Measurements from ENCODE around the gene ATOH8.

Gene ATOH8

GRCh38 chr2:85785027-85785822, 31.4 kb downstream of the ATOH8 start:
- Histone ChIP-seq H3K27ac (ENCODE audit: low read depth, low read length) (no peak overlapping the region), H3K36me3 (ENCODE audit: control insufficient read depth in 1 of 2, insufficient read depth in 2 of 2, low read length in 2 of 2) (no peaks in the 10 kb centered on the region), H3K27me3 (ENCODE audit: control insufficient read depth in 1 of 2, insufficient read depth in 2 of 2, low read length in 2 of 2) (no peaks in the 10 kb centered on the region), H3K9ac (ENCODE audit: low read depth in 1 of 2, low read length in 2 of 2) (no peak overlapping the region), H3K4me3 (ENCODE audit: low read depth in 1 of 2, low read length in 2 of 2) (no peak overlapping the region), H3K9me3 (ENCODE audit: control insufficient read depth in 1 of 2, low read length in 2 of 2) (no peaks in the 10 kb centered on the region), H3K4me1 (ENCODE audit: control insufficient read depth in 1 of 2, insufficient read depth in 2 of 2, low read length in 2 of 2) (peaks cover 0 to 4% of the 10 kb centered on the region in 2 donors)

GRCh38 chr2:85785871-85786270, 32.1 kb downstream of the ATOH8 start:
- Histone ChIP-seq H3K27ac (ENCODE audit: low read depth, low read length) (no peak overlapping the region), H3K4me3 (ENCODE audit: low read depth in 1 of 2, low read length in 2 of 2) (no peak overlapping the region), H3K4me1 (ENCODE audit: control insufficient read depth in 1 of 2, insufficient read depth in 2 of 2, low read length in 2 of 2) (peaks cover 0 to 4% of the 10 kb centered on the region in 2 donors), H3K36me3 (ENCODE audit: control insufficient read depth in 1 of 2, insufficient read depth in 2 of 2, low read length in 2 of 2) (no peaks in the 10 kb centered on the region), H3K9ac (ENCODE audit: low read depth in 1 of 2, low read length in 2 of 2) (no peak overlapping the region), H3K27me3 (ENCODE audit: control insufficient read depth in 1 of 2, insufficient read depth in 2 of 2, low read length in 2 of 2) (no peaks in the 10 kb centered on the region), H3K9me3 (ENCODE audit: control insufficient read depth in 1 of 2, low read length in 2 of 2) (no peaks in the 10 kb centered on the region)

- Histone ChIP-seq H3K36me3 (ENCODE audit: control insufficient read depth in 1 of 2, insufficient read depth in 2 of 2, low read length in 2 of 2) (no peaks in the 10 kb centered on the region), H3K27me3 (ENCODE audit: control insufficient read depth in 1 of 2, insufficient read depth in 2 of 2, low read length in 2 of 2) (no peaks in the 10 kb centered on the region), H3K27ac (ENCODE audit: low read depth, low read length) (no peak overlapping the region), H3K4me3 (ENCODE audit: low read depth in 1 of 2, low read length in 2 of 2) (no peak overlapping the region), H3K9ac (ENCODE audit: low read depth in 1 of 2, low read length in 2 of 2) (no peak overlapping the region), H3K4me1 (ENCODE audit: control insufficient read depth in 1 of 2, insufficient read depth in 2 of 2, low read length in 2 of 2) (peaks cover 0 to 4% of the 10 kb centered on the region in 2 donors), H3K9me3 (ENCODE audit: control insufficient read depth in 1 of 2, low read length in 2 of 2) (no peaks in the 10 kb centered on the region)
Observed at GRCh38 chr2:85786444-85786843, 32.7 kb downstream of the ATOH8 start.

- Histone ChIP-seq H3K27me3 (ENCODE audit: control insufficient read depth in 1 of 2, insufficient read depth in 2 of 2, low read length in 2 of 2) (no peaks in the 10 kb centered on the region), H3K4me3 (ENCODE audit: low read depth in 1 of 2, low read length in 2 of 2) (no peak overlapping the region), H3K27ac (ENCODE audit: low read depth, low read length) (no peak overlapping the region), H3K9me3 (ENCODE audit: control insufficient read depth in 1 of 2, low read length in 2 of 2) (no peaks in the 10 kb centered on the region), H3K9ac (ENCODE audit: low read depth in 1 of 2, low read length in 2 of 2) (no peak overlapping the region), H3K36me3 (ENCODE audit: control insufficient read depth in 1 of 2, insufficient read depth in 2 of 2, low read length in 2 of 2) (no peaks in the 10 kb centered on the region), H3K4me1 (ENCODE audit: control insufficient read depth in 1 of 2, insufficient read depth in 2 of 2, low read length in 2 of 2) (peaks cover 0 to 4% of the 10 kb centered on the region in 2 donors)
Observed at GRCh38 chr2:85786865-85787264, 33.1 kb downstream of the ATOH8 start.

- peaks cover 0 to 4% of the 10 kb centered on the region in 2 donors for H3K4me1 ChIP-seq (ENCODE audit: control insufficient read depth in 1 of 2, insufficient read depth in 2 of 2, low read length in 2 of 2)
- no peak overlapping the region for H3K4me3 ChIP-seq (ENCODE audit: low read depth in 1 of 2, low read length in 2 of 2)
- H3K9ac ChIP-seq (ENCODE audit: low read depth in 1 of 2, low read length in 2 of 2), result no peak overlapping the region
- H3K27me3 ChIP-seq (ENCODE audit: control insufficient read depth in 1 of 2, insufficient read depth in 2 of 2, low read length in 2 of 2), result no peaks in the 10 kb centered on the region
- no peak overlapping the region for H3K27ac ChIP-seq (ENCODE audit: low read depth, low read length)
- no peaks in the 10 kb centered on the region for H3K9me3 ChIP-seq (ENCODE audit: control insufficient read depth in 1 of 2, low read length in 2 of 2)
- H3K36me3 ChIP-seq (ENCODE audit: control insufficient read depth in 1 of 2, insufficient read depth in 2 of 2, low read length in 2 of 2), result no peaks in the 10 kb centered on the region
Observed at GRCh38 chr2:85787282-85787980, 33.6 kb downstream of the ATOH8 start.

GRCh38 chr2:85787981-85788340, 34.2 kb downstream of the ATOH8 start:
- peaks cover 0 to 4% of the 10 kb centered on the region in 2 donors for H3K4me1 ChIP-seq (ENCODE audit: control insufficient read depth in 1 of 2, insufficient read depth in 2 of 2, low read length in 2 of 2)
- no peaks in the 10 kb centered on the region for H3K36me3 ChIP-seq (ENCODE audit: control insufficient read depth in 1 of 2, insufficient read depth in 2 of 2, low read length in 2 of 2)
- no peak overlapping the region for H3K4me3 ChIP-seq (ENCODE audit: low read depth in 1 of 2, low read length in 2 of 2)
- H3K27me3 ChIP-seq (ENCODE audit: control insufficient read depth in 1 of 2, insufficient read depth in 2 of 2, low read length in 2 of 2), result no peaks in the 10 kb centered on the region
- H3K9me3 ChIP-seq (ENCODE audit: control insufficient read depth in 1 of 2, low read length in 2 of 2), result no peaks in the 10 kb centered on the region
- no peak overlapping the region for H3K27ac ChIP-seq (ENCODE audit: low read depth, low read length)
- no peak overlapping the region for H3K9ac ChIP-seq (ENCODE audit: low read depth in 1 of 2, low read length in 2 of 2)

GRCh38 chr2:85788603-85789002, 34.8 kb downstream of the ATOH8 start:
- H3K9ac ChIP-seq (ENCODE audit: low read depth in 1 of 2, low read length in 2 of 2), result no peak overlapping the region
- H3K4me1 ChIP-seq (ENCODE audit: control insufficient read depth in 1 of 2, insufficient read depth in 2 of 2, low read length in 2 of 2), result peaks cover 0 to 4% of the 10 kb centered on the region in 2 donors
- H3K36me3 ChIP-seq (ENCODE audit: control insufficient read depth in 1 of 2, insufficient read depth in 2 of 2, low read length in 2 of 2), result no peaks in the 10 kb centered on the region
- H3K4me3 ChIP-seq (ENCODE audit: low read depth in 1 of 2, low read length in 2 of 2), result no peak overlapping the region
- H3K9me3 ChIP-seq (ENCODE audit: control insufficient read depth in 1 of 2, low read length in 2 of 2), result no peaks in the 10 kb centered on the region
- no peak overlapping the region for H3K27ac ChIP-seq (ENCODE audit: low read depth, low read length)
- H3K27me3 ChIP-seq (ENCODE audit: control insufficient read depth in 1 of 2, insufficient read depth in 2 of 2, low read length in 2 of 2), result no peaks in the 10 kb centered on the region

- no peak overlapping the region for H3K27ac ChIP-seq (ENCODE audit: low read depth, low read length)
- no peaks in the 10 kb centered on the region for H3K27me3 ChIP-seq (ENCODE audit: control insufficient read depth in 1 of 2, insufficient read depth in 2 of 2, low read length in 2 of 2)
- H3K36me3 ChIP-seq (ENCODE audit: control insufficient read depth in 1 of 2, insufficient read depth in 2 of 2, low read length in 2 of 2), result no peaks in the 10 kb centered on the region
- no peak overlapping the region for H3K4me3 ChIP-seq (ENCODE audit: low read depth in 1 of 2, low read length in 2 of 2)
- H3K9me3 ChIP-seq (ENCODE audit: control insufficient read depth in 1 of 2, low read length in 2 of 2), result no peaks in the 10 kb centered on the region
- peaks cover 0 to 4% of the 10 kb centered on the region in 2 donors for H3K4me1 ChIP-seq (ENCODE audit: control insufficient read depth in 1 of 2, insufficient read depth in 2 of 2, low read length in 2 of 2)
- no peak overlapping the region for H3K9ac ChIP-seq (ENCODE audit: low read depth in 1 of 2, low read length in 2 of 2)
Observed at GRCh38 chr2:85789271-85789670, 35.5 kb downstream of the ATOH8 start.

GRCh38 chr2:85790032-85790431, 36.2 kb downstream of the ATOH8 start:
- no peak overlapping the region for H3K27ac ChIP-seq (ENCODE audit: low read depth, low read length)
- no peaks in the 10 kb centered on the region for H3K36me3 ChIP-seq (ENCODE audit: control insufficient read depth in 1 of 2, insufficient read depth in 2 of 2, low read length in 2 of 2)
- no peak overlapping the region for H3K9ac ChIP-seq (ENCODE audit: low read depth in 1 of 2, low read length in 2 of 2)
- H3K27me3 ChIP-seq (ENCODE audit: control insufficient read depth in 1 of 2, insufficient read depth in 2 of 2, low read length in 2 of 2), result no peaks in the 10 kb centered on the region
- peaks cover 0 to 4% of the 10 kb centered on the region in 2 donors for H3K4me1 ChIP-seq (ENCODE audit: control insufficient read depth in 1 of 2, insufficient read depth in 2 of 2, low read length in 2 of 2)
- no peak overlapping the region for H3K4me3 ChIP-seq (ENCODE audit: low read depth in 1 of 2, low read length in 2 of 2)
- H3K9me3 ChIP-seq (ENCODE audit: control insufficient read depth in 1 of 2, low read length in 2 of 2), result no peaks in the 10 kb centered on the region

- Histone ChIP-seq H3K4me1 (ENCODE audit: control insufficient read depth in 1 of 2, insufficient read depth in 2 of 2, low read length in 2 of 2) (peaks cover 0 to 3% of the 10 kb centered on the region in 2 donors), H3K9ac (ENCODE audit: low read depth in 1 of 2, low read length in 2 of 2) (no peak overlapping the region), H3K4me3 (ENCODE audit: low read depth in 1 of 2, low read length in 2 of 2) (no peak overlapping the region), H3K9me3 (ENCODE audit: control insufficient read depth in 1 of 2, low read length in 2 of 2) (no peaks in the 10 kb centered on the region), H3K36me3 (ENCODE audit: control insufficient read depth in 1 of 2, insufficient read depth in 2 of 2, low read length in 2 of 2) (no peaks in the 10 kb centered on the region), H3K27me3 (ENCODE audit: control insufficient read depth in 1 of 2, insufficient read depth in 2 of 2, low read length in 2 of 2) (no peaks in the 10 kb centered on the region), H3K27ac (ENCODE audit: low read depth, low read length) (no peak overlapping the region)
Observed at GRCh38 chr2:85790499-85791188, 36.9 kb downstream of the ATOH8 start.

All from duodenal mucosa (tissue), 2 donors.